Skin epidermis (tissue), 12 donors: ENCODE results near the gene RPP30.
"Not testable (repeated sequence)": the region's sequence is repeated elsewhere in the genome, so short reads cannot be mapped to it uniquely, and the experiment has no call there.

Experiments used
- H3K27ac ChIP-seq, 21 experiments: fragments of 200-600 bp; sonication (generic) in 11 of 21; one replicate each; pipeline ENCODE4 v1.5.0; 2020; ENCODE audit warnings: mild to moderate bottlenecking in 3 of 21, inconsistent platforms in 2 of 21, moderate library complexity in 2 of 21
- H3K4me3 ChIP-seq, 7 experiments: fragments of 200-600 bp; sonication (generic) in 2 of 7; one replicate each; pipeline ENCODE4 v1.5.0; 2020; ENCODE audit warnings: inconsistent platforms in 2 of 7, mild to moderate bottlenecking in 2 of 7, moderate library complexity in 1 of 7

The RPP30 gene

GRCh38 chr10:90935581-90936275 is 64.0 kb downstream of the RPP30 start:
- Histone ChIP-seq H3K27ac (no peak overlapping the region), H3K4me3 (no peak overlapping the region)

DNA sequence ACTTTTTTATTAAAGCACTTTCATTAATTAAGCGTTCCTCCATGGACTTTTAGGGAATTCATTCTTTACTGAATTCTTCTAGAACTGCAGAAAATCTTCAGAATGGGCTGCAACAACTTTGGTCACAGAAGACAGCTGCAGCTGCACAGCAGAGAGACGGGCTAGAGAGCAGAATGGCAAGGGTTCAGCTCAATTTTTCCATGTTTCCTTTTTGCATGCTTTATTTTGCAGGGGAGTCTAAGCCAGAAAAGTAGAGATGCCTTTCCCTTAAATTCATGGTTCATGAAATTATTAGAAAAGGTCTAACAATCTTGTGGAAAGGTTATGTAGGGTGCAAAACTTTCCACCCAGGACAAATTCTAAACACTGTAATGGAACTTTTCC is 64.5 kb downstream of the RPP30 start:
- no peak overlapping the region for H3K4me3 ChIP-seq
- H3K27ac ChIP-seq, result no peak overlapping the region

DNA sequence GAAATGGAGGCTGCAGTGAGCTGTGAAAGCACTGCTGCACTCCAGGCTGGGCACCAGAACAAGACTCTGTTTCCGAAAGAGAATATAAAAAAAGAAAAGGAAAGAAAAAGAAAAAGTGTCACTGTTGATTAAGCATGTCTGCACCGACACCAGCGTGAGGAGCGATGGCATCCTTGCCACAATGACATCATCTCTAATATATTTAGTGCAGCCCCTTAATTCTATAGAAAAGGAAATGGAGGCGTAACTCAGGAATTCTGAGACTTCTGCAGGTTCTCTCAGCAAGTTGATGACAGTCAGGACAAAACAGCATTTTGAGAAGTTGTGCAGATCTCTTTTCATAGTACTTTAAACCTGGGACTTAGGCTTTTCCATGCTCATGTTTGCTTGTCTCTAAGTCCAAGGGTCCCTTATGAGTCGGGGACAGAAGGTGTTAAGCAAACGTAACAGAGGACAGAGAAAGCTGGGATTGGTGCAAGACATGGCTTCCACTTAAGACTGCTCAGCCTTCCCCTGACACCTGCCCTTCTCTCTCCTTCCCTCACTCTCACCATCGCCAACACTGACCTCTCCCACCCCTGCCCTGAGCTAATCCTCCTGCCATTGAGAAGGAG is 66.0 kb downstream of the RPP30 start:
- H3K27ac ChIP-seq, result no peak overlapping the region
- H3K4me3 ChIP-seq, result no peak overlapping the region

DNA sequence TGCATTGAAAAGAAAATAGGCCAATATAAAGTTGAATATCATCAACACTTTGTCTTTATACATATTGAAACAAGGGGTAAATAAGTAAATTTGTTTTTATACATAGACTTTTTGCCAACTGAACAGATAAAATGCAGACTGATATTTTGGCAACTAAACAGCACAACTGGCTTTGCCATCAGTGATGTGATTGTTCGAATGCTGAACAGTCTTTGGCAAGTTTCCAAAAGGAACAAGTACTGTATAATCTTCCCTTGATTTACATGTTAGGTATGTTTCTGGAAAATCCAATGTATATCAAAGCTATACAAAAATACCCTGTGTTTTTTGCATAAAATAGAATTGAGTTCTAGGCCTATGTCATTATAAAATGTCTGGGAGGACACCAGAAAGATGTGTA is 67.3 kb downstream of the RPP30 start:
- Histone ChIP-seq H3K27ac (no peak overlapping the region), H3K4me3 (no peak overlapping the region)

- Histone ChIP-seq H3K27ac (no peak overlapping the region), H3K4me3 (no peak overlapping the region)
Observed at GRCh38 chr10:90939648-90940047, 67.9 kb downstream of the RPP30 start.

DNA sequence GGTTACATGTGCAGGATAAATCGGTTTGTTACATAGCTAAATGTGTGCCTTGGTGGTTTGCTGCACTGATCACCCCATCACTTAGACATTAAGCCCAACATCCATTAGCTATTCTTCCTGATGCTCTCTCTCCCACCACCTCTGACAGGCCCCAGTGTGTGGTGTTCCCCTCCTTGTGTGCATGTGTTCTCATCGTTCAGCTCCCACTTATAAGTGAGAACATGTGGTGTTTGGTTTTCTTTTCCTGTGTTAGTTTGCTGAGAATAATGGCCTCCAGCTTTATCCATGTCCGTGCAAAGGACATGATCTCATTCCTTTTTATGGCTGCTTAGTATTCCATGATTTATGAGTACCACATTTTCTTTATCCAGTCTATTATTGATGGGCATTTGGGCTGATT is 71.2 kb downstream of the RPP30 start:
- H3K27ac ChIP-seq, H3K4me3 ChIP-seq: not testable (repeated sequence)

- Histone ChIP-seq H3K4me3 (no peak overlapping the region), H3K27ac (peak overlapping the region in 1 of 21 experiments; percentile 21)
Observed at GRCh38 chr10:90944749-90945148, 73.0 kb downstream of the RPP30 start.

GRCh38 chr10:90945491-90946070 is 73.8 kb downstream of the RPP30 start:
- Histone ChIP-seq H3K27ac (peak overlapping the region in 1 of 21 experiments; percentile 16), H3K4me3 (no peak overlapping the region)

DNA sequence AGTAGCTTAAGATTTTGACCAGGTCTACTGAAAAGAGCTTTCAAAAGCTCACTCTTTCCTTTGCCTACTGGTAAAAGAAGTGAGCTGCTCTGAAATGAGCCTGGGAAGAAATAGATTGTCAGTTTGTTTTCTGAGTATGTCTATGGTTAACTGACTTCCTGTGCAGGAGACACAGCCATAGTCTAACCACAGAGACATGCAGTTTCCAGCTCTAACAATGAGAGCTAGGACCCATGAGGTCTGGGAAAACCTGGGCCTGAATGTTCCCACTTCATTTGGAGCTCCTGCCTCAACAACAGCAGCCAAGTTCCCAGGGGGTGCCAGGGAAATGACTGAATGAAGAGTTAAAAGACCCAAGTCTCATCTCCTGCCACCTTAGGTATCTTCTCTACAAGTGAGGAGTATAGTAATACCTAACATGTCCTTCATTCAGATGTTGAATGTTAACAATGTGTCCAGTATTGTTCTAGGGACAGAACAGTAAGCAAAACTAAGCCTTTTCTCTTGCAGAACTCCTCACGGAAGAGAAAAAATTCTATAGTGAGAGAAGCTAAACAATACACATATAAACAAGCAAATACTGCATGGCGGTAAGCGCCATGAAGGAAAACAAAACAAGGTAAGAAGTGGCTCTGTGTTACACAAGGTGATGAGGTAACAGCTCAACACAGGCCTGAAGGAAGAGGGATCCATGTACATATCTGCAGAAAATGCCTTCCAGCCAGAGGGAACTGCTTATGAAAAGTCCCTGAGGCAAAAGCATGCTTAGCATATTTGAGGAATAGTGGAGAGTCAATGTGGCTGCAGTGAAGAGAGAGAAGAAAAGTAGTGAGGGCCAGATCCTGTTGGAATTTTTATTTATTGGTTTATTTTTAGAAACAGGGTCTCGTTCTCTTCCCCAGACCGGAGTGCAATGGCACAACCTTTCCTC is 75.5 kb downstream of the RPP30 start:
- Histone ChIP-seq H3K4me3 (no peak overlapping the region), H3K27ac (peak overlapping the region in 5 of 21 experiments; percentile 3 to 48 (median 20))
